Tibial nerve (tissue), 4 donors: ENCODE results near the gene C5AR2. TPM values are rescaled to one million over a fixed set of nuclear protein-coding genes. Genes with fewer than 3 reads are reported as not detected.
"Not testable (repeated sequence)": the region's sequence is repeated elsewhere in the genome, so short reads cannot be mapped to it uniquely, and the experiment has no call there.

ENCODE experiments used
- DNase-seq, 2 donors: peaks; one replicate each; pipeline ENCODE4 v3.0.0-alpha.2; 2019; ENCODE audit warnings: low spot score in 2 of 2
- H3K27ac ChIP-seq, 4 donors: fragments of 200-600 bp; sonication (generic) in 3 of 4; one replicate each; pipeline ENCODE4 v1.5.1; 2017 to 2019; ENCODE audit warnings: mild to moderate bottlenecking in 1 of 4
- H3K27me3 ChIP-seq, 2 donors: fragments of 200-600 bp; sonication (generic) in 1 of 2; one replicate each; pipeline versions ENCODE4 v1.5.1 to v1.6.0; 2017 to 2019
- H3K36me3 ChIP-seq, 3 donors: fragments of 200-600 bp; sonication (generic); one replicate each; pipeline ENCODE4 v1.5.1; 2018 to 2019
- H3K4me1 ChIP-seq, 4 donors: fragments of 200-600 bp; sonication (generic) in 3 of 4; one replicate each; pipeline ENCODE4 v1.5.1; 2017 to 2019
- H3K4me3 ChIP-seq, 4 donors: fragments of 200-600 bp; sonication (generic) in 3 of 4; one replicate each; pipeline ENCODE4 v1.5.1; 2017 to 2019; ENCODE audit warnings: mild to moderate bottlenecking in 1 of 4, moderate library complexity in 1 of 4
- H3K9me3 ChIP-seq, 4 donors: fragments of 200-600 bp; sonication (generic) in 3 of 4; one replicate each; pipeline ENCODE4 v1.5.1; 2017 to 2019
- EP300 ChIP-seq, 2 donors: sonication (generic); formaldehyde crosslinking; IDR thresholded peaks; one replicate each; pipeline ENCODE4 v1.6.1; 2017; ENCODE audit warnings: antibody characterized with exemption in 2 of 2, mild to moderate bottlenecking in 1 of 2
- POLR2A ChIP-seq, 2 donors: fragments of 450-650 bp; IDR thresholded peaks; one replicate each; pipeline ENCODE4 v1.6.1; 2017; ENCODE audit warnings: antibody characterized with exemption in 2 of 2, mild to moderate bottlenecking in 2 of 2, moderate library complexity in 2 of 2
- WGBS, 2 donors: methylation state at CpG; one replicate each; pipeline ENCODE4 v1.1.5; 2018; 5-methylcytosine and 5-hydroxymethylcytosine counted together
- total RNA-seq, 4 donors: library from RNA; depleted of rRNA; stranded (reverse); fragments of >200 nt; gene quantifications; one replicate each; pipeline ENCODE4 v1.1.0, GENCODE V29; 2016
- TF ChIP-seq, protein P1 (sequence below), 5 experiments: fragments of 200-600 bp in 3 of 5; fragments of 450-650 bp in 2 of 5; sonication (generic) in 3 of 5; IDR thresholded peaks; one replicate each; pipeline ENCODE4 v1.5.1; 2016 to 2019; ENCODE audit warnings: antibody characterized with exemption in 5 of 5, mild to moderate bottlenecking in 3 of 5, moderate library complexity in 2 of 5

The C5AR2 gene
- total RNA-seq, 4 donors from 2014 or later = 1.5 to 11.0 (median 4.7) TPM

GRCh38 chr19:47358936-47359335 is 27.0 kb downstream of the C5AR2 start:
- Histone ChIP-seq H3K9me3 (peaks cover 0 to 3% (median 0%) of the 10 kb centered on the region in 4 donors), H3K27ac (no peak overlapping the region), H3K4me3 (no peak overlapping the region), H3K36me3 (peaks cover 2 to 100% (median 56%) of the 10 kb centered on the region in 3 donors), H3K4me1 (no peaks in the 10 kb centered on the region), H3K27me3 (no peaks in the 10 kb centered on the region)
- TF ChIP-seq, protein P1, sequence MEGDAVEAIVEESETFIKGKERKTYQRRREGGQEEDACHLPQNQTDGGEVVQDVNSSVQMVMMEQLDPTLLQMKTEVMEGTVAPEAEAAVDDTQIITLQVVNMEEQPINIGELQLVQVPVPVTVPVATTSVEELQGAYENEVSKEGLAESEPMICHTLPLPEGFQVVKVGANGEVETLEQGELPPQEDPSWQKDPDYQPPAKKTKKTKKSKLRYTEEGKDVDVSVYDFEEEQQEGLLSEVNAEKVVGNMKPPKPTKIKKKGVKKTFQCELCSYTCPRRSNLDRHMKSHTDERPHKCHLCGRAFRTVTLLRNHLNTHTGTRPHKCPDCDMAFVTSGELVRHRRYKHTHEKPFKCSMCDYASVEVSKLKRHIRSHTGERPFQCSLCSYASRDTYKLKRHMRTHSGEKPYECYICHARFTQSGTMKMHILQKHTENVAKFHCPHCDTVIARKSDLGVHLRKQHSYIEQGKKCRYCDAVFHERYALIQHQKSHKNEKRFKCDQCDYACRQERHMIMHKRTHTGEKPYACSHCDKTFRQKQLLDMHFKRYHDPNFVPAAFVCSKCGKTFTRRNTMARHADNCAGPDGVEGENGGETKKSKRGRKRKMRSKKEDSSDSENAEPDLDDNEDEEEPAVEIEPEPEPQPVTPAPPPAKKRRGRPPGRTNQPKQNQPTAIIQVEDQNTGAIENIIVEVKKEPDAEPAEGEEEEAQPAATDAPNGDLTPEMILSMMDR (IDR thresholded peaks at IDR 0.05) = no peak
- TF ChIP-seq EP300 (IDR thresholded peaks at IDR 0.05) (no peak), POLR2A (IDR thresholded peaks at IDR 0.05) (no peak)
- no peak for DNase-seq
- 89 to 95% methylated on average over 6 of the region's 6 CpGs for WGBS, 2 donors

DNA sequence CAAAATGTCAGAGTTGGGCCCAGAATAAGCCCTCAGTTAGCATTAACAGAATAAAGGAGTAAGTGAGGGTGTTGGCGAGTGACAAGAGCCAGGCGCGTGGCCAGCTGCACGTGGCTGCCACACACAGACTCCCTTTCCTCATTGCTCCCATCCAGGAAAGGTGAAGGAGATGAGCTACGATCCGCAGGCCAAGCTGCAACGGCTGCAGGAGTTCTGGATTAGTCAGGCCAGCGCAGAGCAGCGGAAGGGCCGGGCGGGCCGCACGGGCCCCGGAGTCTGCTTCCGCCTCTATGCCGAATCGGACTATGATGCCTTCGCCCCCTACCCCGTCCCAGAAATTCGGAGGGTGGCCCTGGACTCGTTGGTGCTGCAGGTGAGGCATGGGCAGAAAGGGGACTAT is 30.3 kb downstream of the C5AR2 start:
- no peak for TF ChIP-seq EP300 (IDR thresholded peaks at IDR 0.05)
- TF ChIP-seq POLR2A (IDR thresholded peaks at IDR 0.05) = no peak
- TF ChIP-seq, protein P1 (IDR thresholded peaks at IDR 0.05) = no peak
- 93 to 95% methylated on average over 21 of the region's 21 CpGs for WGBS, 2 donors
- H3K9me3 ChIP-seq = peaks cover 0 to 3% (median 0%) of the 10 kb centered on the region in 4 donors
- no peak overlapping the region for H3K27ac ChIP-seq
- H3K36me3 ChIP-seq = peaks cover 2 to 100% (median 47%) of the 10 kb centered on the region in 3 donors
- H3K27me3 ChIP-seq = no peaks in the 10 kb centered on the region
- DNase-seq = no peak
- H3K4me3 ChIP-seq = no peak overlapping the region
- no peaks in the 10 kb centered on the region for H3K4me1 ChIP-seq

GRCh38 chr19:47363758-47364531 is 32.0 kb downstream of the C5AR2 start:
- Histone ChIP-seq H3K4me3 (no peak overlapping the region), H3K27ac (no peak overlapping the region), H3K9me3 (no peaks in the 10 kb centered on the region), H3K27me3 (no peaks in the 10 kb centered on the region), H3K4me1 (no peaks in the 10 kb centered on the region), H3K36me3 (peaks cover 0 to 95% (median 32%) of the 10 kb centered on the region in 3 donors)
- whole genome bisulfite sequencing, 2 donors = 85 to 89% methylated on average over 13 of the region's 13 CpGs
- TF ChIP-seq POLR2A (IDR thresholded peaks at IDR 0.05) = no peak
- no peak for DNase-seq

DNA sequence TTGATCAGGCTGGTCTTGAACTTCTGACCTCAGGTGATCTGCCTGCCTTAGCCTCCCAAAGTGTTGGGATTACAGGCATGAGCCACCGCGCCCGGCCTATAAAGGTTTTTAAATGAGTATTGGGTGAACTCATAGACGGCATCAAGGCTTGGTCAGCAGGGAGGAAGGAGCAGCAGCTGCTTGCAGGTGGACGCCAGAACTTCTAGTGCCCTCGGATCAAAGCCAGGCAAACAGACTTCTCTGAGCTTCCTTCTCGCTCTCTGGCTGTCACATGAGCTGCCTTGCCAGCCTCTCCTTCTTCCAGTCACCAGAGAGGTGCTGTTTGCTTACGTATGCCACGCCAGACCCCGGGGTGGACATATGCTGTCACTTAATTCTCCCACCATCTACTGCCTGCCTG is 33.5 kb downstream of the C5AR2 start:
- not testable (repeated sequence) for H3K9me3 ChIP-seq, H3K4me1 ChIP-seq, H3K27ac ChIP-seq, H3K27me3 ChIP-seq, DNase-seq, H3K4me3 ChIP-seq
- 93 to 96% methylated on average over 10 of the region's 10 CpGs for WGBS, 2 donors
- H3K36me3 ChIP-seq = peaks cover 0 to 95% (median 30%) of the 10 kb centered on the region in 3 donors

DNA sequence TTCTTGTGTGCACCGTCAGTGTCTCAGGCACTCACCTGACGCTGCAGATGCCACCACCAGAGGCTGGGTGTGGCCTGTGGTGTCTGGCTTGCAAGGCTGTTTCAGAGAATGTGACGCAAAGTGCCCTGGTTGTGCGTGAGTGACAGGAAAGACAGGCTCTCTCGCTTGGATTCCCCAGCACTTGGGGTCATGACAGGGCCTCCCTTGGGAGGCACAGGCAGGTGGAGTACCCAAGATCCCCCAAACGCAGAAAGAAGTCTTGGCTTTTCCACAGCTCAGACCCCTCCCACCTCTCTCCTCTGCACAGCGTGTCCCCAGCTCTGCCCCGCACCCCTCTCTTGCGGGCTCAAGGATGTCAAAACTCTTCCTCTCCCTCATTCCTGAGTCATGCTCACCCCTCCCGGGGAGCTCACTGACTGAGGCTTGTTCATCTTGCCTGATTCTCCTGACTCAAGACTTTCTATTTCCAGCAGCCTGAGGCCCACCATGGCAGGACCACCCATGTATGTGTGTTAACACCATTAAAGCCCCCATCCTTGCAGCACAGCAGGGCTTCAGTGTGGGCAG is 38.2 kb downstream of the C5AR2 start:
- Histone ChIP-seq H3K4me3 (no peak overlapping the region), H3K27me3 (no peaks in the 10 kb centered on the region), H3K9me3 (no peaks in the 10 kb centered on the region), H3K27ac (no peak overlapping the region), H3K36me3 (peaks cover 0 to 95% (median 28%) of the 10 kb centered on the region in 3 donors), H3K4me1 (no peaks in the 10 kb centered on the region)
- DNase-seq = no peak
- TF ChIP-seq EP300 (IDR thresholded peaks at IDR 0.05) = no peak
- TF ChIP-seq, protein P1 (IDR thresholded peaks at IDR 0.05) = no peak
- no peak for TF ChIP-seq POLR2A (IDR thresholded peaks at IDR 0.05)
- WGBS, 2 donors = 66 to 78% methylated on average over 10 of the region's 10 CpGs

GRCh38 chr19:47371261-47371660 is 39.3 kb downstream of the C5AR2 start:
- Histone ChIP-seq H3K4me3 (no peak overlapping the region), H3K27ac (no peak overlapping the region), H3K27me3 (no peaks in the 10 kb centered on the region), H3K4me1 (no peaks in the 10 kb centered on the region), H3K9me3 (no peaks in the 10 kb centered on the region), H3K36me3 (peaks cover 1 to 95% (median 37%) of the 10 kb centered on the region in 3 donors)
- TF ChIP-seq, protein P1 (IDR thresholded peaks at IDR 0.05) = no peak
- WGBS, 2 donors = 91 to 92% methylated on average over 7 to 8 of the region's 9 CpGs
- no peak for DNase-seq
